Pancreas (tissue), 10 donors: ENCODE results near the gene FLT1. TPM values are rescaled to one million over a fixed set of nuclear protein-coding genes. Genes with fewer than 3 reads are reported as not detected.

Source experiments
- ATAC-seq, 4 donors: fragments of 200-7000 bp; cut with Tn5 transposase; one replicate each; pipeline versions ENCODE4 v1.8.0 to v1.9.1; 2020; ENCODE audit warnings: mild to moderate bottlenecking in 4 of 4, moderate library complexity in 4 of 4
- DNase-seq, 6 donors: peaks; one replicate each; pipeline ENCODE4 v3.0.0-alpha.2; 2020
- FAIRE-seq: peaks from 2 replicates; lab custom pipeline; 2012; peaks lifted over from hg19 to GRCh38; lab: Jason Lieb, UNC
- H3K27ac ChIP-seq, 4 donors: fragments of 200-600 bp; sonication (generic); 1 replicate in 3 of 4; 2 replicates in 1 of 4; pipeline versions ENCODE4 v1.5.0 to v1.8.0; 2020
- H3K27me3 ChIP-seq, 4 donors: fragments of 200-600 bp; one replicate each; pipeline ENCODE4 v1.8.0; 2021
- H3K36me3 ChIP-seq, 3 donors: fragments of 200-600 bp; sonication (generic) in 1 of 3; one replicate each; pipeline versions ENCODE4 v1.5.0 to v1.8.0; 2020 to 2021
- H3K4me1 ChIP-seq, 3 donors: fragments of 200-600 bp; one replicate each; pipeline ENCODE4 v1.8.0; 2021
- H3K4me3 ChIP-seq, 4 donors: fragments of 200-600 bp; sonication (generic) in 2 of 4; one replicate each; pipeline versions ENCODE4 v1.5.0 to v1.8.0; 2020 to 2021
- H3K9me3 ChIP-seq, 4 donors: fragments of 200-600 bp; one replicate each; pipeline ENCODE4 v1.8.0; 2021
- CTCF ChIP-seq, 4 donors: fragments of 200-600 bp; sonication (generic) in 3 of 4; IDR thresholded peaks; one replicate each; pipeline versions ENCODE4 v1.5.0 to v1.8.0; 2021; ENCODE audit warnings: antibody characterized with exemption in 4 of 4
- WGBS, 2 donors: extraction: QIAGEN DNeasy Blood & Tissue Kit; methylation state at CpG; one replicate each; pipeline ENCODE4 v1.1.7; 2013; 5-methylcytosine and 5-hydroxymethylcytosine counted together
- intact Hi-C, 3 donors: fragments of 100-400 bp; cut with DNase I; formaldehyde crosslinking; loops; one replicate each; pipeline versions ENCODE4 v1.11.1 to v1.14.2; 2022
- polyA plus RNA-seq, 2 donors: library from polyadenylated mRNA; stranded (reverse); fragments of 200-250 nt; gene quantifications; one replicate each; pipeline ENCODE4 v1.2.3, GENCODE V29; 2013
- total RNA-seq, 6 donors: library from RNA; stranded (reverse); fragmentation: NEBNext Ultra II Directional in 4 of 6; extraction: Animal tissue kit (Norgen Biotek cat#: 25700) in 4 of 6; gene quantifications; one replicate each; pipeline versions ENCODE4 v1.2.1 to v1.2.4, GENCODE V29; 2021 to 2023
- donor health status: healthy with polysubstance abuse.
- donor health status: DM: no; HTN: no; CAD: no; lungs with moderate emphysema.
- donor health status: DM: no; HTN: no; CAD: no.
- donor health status: control.
- donor health status: control.
- donor health status: Bipolar disorder and iron deficiency.
- donor health status: DM: yes; HTN: yes; CAD: no.
- donor health status: DM: no; HTN: no; CAD: no.
- donor health status: DM: no; HTN: no; CAD: no.
- donor health status: DM: yes; HTN: yes; CAD: no.

FLT1 gene
- total and polyA plus RNA-seq, 8 donors = 1.1 to 12.7 (median 8.1) TPM

- WGBS, 2 donors = 53 to 65% methylated on average over 5 of the region's 5 CpGs
- TF ChIP-seq CTCF (IDR thresholded peaks at IDR 0.05) = no peak
- H3K27me3 ChIP-seq = peaks cover 0 to 5% (median 0%) of the 10 kb centered on the region in 4 donors
- no peaks in the 10 kb centered on the region for H3K36me3 ChIP-seq
- intact Hi-C loops = no loop called here
- H3K9me3 ChIP-seq = no peaks in the 10 kb centered on the region
- no peak for ATAC-seq
- no peak for DNase-seq
- no peak overlapping the region for H3K27ac ChIP-seq
- no peak overlapping the region for H3K4me3 ChIP-seq
- no peak for FAIRE-seq
- no peaks in the 10 kb centered on the region for H3K4me1 ChIP-seq
These were observed 147.2 kb downstream of the FLT1 start for GRCh38 chr13:28347456-28348371.

GRCh38 chr13:28346154-28346553, 148.8 kb downstream of the FLT1 start:
- WGBS, 2 donors = 88 to 89% methylated on average over 2 of the region's 2 CpGs

GRCh38 chr13:28344163-28344562, 150.8 kb downstream of the FLT1 start:
- WGBS, 2 donors = 60 to 78% methylated on average over 3 of the region's 3 CpGs
- Histone ChIP-seq H3K27ac (no peak overlapping the region), H3K36me3 (no peaks in the 10 kb centered on the region), H3K9me3 (no peaks in the 10 kb centered on the region), H3K4me1 (no peaks in the 10 kb centered on the region), H3K27me3 (peaks cover 0 to 5% (median 0%) of the 10 kb centered on the region in 4 donors), H3K4me3 (no peak overlapping the region)
- FAIRE-seq (no peak), ATAC-seq (no peak), DNase-seq (no peak)
- intact Hi-C loops = no loop called here
- no peak for TF ChIP-seq CTCF (IDR thresholded peaks at IDR 0.05)

More at GRCh38 chr13:28346154-28346553, 148.8 kb downstream of the FLT1 start:
- H3K27me3 ChIP-seq = peaks cover 0 to 5% (median 0%) of the 10 kb centered on the region in 4 donors
- intact Hi-C loops = no loop called here
- no peaks in the 10 kb centered on the region for H3K4me1 ChIP-seq
- H3K36me3 ChIP-seq = no peaks in the 10 kb centered on the region
- H3K4me3 ChIP-seq = no peak overlapping the region
- no peak overlapping the region for H3K27ac ChIP-seq
- H3K9me3 ChIP-seq = no peaks in the 10 kb centered on the region
- DNase-seq = no peak
- ATAC-seq = no peak
- FAIRE-seq = no peak
- no peak for TF ChIP-seq CTCF (IDR thresholded peaks at IDR 0.05)

GRCh38 chr13:28342251-28342650, 152.7 kb downstream of the FLT1 start:
- intact Hi-C loops = no loop called here
- DNase-seq = no peak
- H3K9me3 ChIP-seq = no peaks in the 10 kb centered on the region
- H3K4me1 ChIP-seq = no peaks in the 10 kb centered on the region
- ATAC-seq = no peak
- 77 to 78% methylated on average over 2 of the region's 2 CpGs for WGBS, 2 donors
- H3K36me3 ChIP-seq = no peaks in the 10 kb centered on the region
- no peak overlapping the region for H3K27ac ChIP-seq
- no peak for FAIRE-seq
- no peak for TF ChIP-seq CTCF (IDR thresholded peaks at IDR 0.05)
- no peak overlapping the region for H3K4me3 ChIP-seq
- peaks cover 0 to 5% (median 0%) of the 10 kb centered on the region in 4 donors for H3K27me3 ChIP-seq
